Raji (cell line): Measurements from ENCODE around the gene SPATA25.

ENCODE experiments used
- POLR2A ChIP-seq: IDR thresholded peaks from 2 replicates; pipeline ENCODE4 v1.6.1; 2011; ENCODE audit warnings: low read depth, low read length, control low read depth; ENCODE audit not compliant: insufficient read depth

SPATA25 gene

DNA sequence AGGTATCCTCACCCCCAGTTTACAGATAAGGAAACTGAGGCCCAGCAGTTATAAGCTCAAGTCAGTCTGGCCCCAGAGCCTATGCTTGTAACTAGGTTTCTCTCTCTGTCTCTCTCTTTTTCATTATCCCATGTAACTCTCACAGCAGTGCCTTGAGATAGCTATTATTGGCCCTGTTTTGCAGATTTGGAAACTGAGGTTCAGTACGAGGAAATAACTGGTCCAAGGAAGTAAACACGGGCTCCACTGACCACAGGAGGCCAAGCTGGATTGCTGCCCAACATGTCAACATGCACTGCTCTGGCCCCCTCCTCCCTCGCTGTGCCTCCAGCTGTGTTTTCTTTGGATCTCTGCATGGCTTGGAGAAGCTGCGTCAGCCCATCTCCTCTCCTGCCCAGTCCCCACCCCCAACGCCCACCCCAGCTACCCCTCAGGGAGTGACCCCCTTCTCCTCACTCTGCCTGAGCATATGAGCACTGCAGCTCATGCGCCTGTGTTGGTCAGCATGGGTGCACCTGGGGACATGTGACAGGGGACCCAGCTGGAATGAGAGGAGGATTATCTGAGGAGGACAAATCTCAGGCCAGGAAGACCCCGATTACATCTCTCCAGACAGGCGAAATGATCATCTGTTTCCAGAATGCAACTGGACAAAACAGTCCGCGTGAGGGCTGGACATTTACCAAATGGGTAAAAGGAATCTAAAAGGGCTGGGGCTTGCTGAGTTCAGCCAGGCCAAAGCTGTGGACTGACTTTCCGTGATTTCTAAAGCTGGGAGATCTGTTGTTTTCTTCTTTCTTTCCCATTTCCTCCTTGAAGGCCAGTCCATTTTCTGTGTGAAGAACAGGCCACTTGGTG is 32.3 kb upstream of the SPATA25 start:
- TF ChIP-seq POLR2A = no peak

DNA sequence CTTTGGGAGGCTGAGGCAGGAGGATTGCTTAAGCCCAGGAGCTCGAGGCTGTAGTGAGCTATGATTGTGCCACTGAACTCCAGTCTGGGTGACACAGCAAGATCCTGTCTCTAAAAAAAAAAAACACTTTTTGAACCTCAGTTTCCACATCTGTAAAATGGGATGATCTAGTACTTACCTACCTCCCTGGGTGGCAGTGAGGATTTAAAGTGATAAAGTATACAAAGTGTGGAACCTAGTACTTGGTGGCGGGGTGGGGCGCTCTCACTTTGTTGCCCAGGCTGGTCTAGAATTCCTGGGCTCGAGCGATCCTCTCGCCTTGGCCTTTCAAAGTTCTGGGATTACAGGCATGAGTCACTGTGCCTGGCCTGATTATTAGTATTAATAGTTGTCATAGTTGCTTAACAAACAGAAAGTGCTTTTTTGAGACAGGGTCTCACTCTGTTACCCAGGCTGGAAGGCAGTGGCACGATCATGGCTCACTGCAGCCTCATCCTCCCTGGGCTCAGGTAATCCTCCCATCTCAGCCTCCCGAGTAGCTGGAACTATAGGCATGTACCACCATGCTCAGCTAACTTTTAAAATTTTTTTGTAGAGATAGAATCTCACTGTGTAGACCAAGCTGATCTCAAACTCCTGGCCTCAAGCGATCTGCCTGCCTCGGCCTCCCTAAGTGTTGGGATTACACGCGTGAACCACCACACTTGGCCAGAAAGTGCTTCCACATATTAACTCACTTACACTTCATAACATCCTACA is 31.5 kb upstream of the SPATA25 start:
- no peak for TF ChIP-seq POLR2A

DNA sequence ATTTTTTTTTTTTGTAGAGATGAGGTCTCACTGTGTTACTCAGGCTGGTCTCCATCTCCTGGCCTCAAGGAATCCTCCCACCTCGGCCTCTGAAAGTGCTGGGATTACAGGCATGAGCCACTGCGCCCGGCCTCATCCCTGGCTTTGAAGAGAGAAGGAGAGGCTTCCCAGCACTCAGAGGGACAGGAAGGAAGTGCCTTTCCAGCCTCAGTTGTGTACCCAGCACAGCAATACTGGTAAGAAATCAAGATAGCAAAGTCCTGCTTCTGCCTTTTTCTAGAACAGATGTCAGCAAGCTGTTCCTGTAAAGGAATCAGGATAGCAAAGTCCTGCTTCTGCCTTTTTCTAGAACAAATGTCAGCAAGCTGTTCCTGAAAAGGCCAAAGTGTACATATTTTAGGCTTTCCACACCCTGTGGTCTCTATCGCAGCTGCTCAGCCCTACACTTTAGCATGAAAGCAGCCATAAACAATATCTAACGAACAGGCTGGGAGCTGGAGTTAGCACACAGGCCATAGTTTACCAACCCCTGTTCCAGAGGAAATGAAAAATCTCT is 30.8 kb upstream of the SPATA25 start:
- no peak for TF ChIP-seq POLR2A

- TF ChIP-seq POLR2A = no peak
Measured at GRCh38 chr20:45917790-45918141, 30.3 kb upstream of the SPATA25 start.

DNA sequence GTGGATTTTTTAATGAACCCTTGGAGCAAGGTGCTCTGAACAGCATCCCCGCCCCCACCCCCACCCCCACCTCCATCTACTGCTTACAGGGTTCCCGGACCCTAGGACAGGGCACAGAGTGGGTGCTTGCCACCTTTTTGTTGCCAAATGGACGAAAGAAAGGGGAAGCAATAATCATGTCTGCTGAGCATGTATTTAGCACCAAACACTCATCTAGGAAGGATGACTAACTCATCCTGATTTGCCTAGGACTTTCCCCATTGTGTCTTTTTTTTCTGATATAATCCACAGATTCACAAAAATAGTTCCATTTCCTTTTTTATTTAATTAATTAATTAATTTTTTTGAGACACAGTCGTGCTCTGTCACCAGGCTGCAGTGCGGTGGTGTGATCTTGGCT is 25.7 kb upstream of the SPATA25 start:
- no peak for TF ChIP-seq POLR2A

DNA sequence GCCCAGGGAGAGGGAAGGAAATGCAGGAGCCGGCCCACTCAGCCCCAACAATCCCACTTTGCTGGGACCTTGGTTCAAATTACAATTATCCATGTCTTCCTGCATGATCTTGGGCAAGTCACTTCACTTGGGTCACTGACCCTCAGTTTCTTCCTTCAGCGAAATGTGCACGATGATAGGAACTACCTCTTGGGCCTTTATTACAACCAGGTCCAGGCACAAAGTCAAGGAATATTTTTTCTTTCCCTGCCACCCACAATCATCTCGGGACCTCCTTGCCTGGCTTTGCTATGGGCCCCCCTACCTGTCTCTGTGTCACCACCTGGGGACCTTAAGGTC is 24.9 kb upstream of the SPATA25 start:
- TF ChIP-seq POLR2A = no peak

GRCh38 chr20:45911486-45912343 is 24.3 kb upstream of the SPATA25 start, which contains the start of gene PLTP:
TSS of gene PLTP (minus strand) at chr20:45912155. CDS start at chr20:45911452, 703 bp downstream.
- no peak for TF ChIP-seq POLR2A

DNA sequence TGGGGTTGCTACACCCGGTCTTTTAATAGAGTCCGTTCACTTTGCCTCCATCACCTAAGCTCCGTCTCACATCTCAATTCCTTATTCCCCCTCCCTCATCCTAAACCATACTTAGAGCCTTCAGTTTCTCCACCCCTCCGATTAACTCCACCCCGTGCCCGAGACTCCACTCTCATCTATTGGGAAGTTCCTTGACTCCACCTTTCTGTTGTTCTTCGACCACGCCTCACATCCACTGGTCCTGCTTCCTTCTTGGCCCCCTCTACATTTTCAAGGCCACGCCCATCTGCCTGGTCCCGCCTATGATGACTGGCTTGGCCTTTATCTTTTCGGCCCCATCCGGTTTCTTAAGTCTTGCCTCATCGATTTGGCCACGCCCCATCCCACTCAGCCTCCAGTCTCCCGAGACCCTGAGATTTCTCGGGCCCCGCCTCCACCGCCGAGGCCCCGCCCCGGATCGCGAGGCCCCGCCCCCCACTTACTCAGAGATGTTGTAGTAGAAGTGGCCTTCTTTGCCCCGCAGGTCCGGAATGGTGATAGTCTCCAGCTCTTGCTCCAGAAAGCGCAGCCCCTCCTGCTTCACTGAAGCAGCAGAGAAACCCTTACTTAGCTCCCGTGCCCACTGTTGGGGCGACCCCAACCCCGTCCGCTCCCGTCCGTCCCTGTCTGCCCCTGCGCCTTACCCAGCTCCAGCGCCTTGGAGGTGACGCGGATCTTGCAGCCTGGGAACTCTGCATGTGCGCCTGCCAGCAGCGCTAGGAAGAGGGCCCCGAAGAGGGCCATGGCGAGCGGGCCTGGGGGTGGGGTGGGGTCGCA is 23.5 kb upstream of the SPATA25 start:
- TF ChIP-seq POLR2A = no peak; the same call in 1 of the 2 replicates

- TF ChIP-seq POLR2A = no peak
Measured at GRCh38 chr20:45909817-45910669, 22.6 kb upstream of the SPATA25 start.

GRCh38 chr20:45909336-45909808 is 21.9 kb upstream of the SPATA25 start:
- no peak for TF ChIP-seq POLR2A

DNA sequence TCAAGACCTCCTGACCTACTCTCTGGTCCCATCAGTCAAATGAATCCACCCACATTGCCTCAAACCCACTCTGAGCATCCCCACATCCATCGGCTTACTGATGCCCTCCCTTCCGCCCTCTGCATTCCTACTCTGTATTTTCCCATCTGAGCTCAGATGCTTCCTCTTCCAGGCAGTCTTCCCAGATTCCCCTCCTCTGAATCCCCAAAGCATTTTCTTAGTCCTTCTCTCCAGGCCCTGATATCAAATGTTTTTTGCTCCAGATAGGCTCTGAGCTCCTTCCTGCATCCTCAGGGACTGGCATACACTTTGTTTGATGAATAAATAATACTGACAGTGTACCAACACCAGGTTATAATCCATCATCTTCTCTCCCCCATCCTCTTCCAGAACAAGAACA is 20.7 kb upstream of the SPATA25 start:
- TF ChIP-seq POLR2A = no peak

DNA sequence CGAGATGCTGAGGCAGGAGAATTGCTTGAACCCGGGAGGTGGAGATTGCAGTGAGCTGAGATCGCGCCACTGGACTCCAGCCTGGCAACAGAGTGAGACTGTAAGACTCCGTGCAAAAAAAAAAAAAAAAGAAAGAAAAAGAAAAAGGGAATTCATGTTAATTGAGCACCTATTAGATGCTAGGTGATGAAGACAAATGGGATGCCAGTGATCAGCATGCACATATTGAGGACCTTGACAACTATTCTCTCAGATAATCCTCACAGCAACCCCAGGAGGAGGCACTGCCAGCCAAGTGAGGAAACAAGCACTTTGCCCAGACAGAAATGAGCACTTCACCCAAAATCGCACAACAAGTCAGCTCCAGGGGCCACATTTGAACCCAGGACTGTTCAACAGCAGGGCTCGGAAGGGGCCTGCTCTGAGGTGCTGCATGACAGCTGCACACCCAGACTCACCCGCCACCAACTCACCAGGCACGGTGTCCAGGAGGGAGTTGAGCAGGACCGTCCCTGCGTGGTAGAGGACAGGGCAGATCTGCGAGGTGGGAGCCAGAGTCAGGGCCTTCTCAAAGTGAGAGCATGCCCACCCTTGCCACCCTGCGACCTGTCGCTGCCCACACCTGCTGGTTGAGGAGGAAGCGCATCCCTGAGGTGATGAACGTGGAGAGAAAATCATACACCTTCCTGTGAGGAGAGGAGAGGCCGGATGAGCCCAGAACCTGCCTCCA is 20.0 kb upstream of the SPATA25 start:
- TF ChIP-seq POLR2A = no peak
